OCI-LY3 (cell line): ENCODE measurements around the gene BTBD2.

Experiments used
- CTCF ChIP-seq: fragments of 200-600, 300-600 bp; sonication (generic); IDR thresholded peaks from 2 replicates; pipeline ENCODE4 v1.5.1; 2014; ENCODE audit warnings: antibody characterized with exemption, low read length, low read depth
- EZH2phosphoT487 ChIP-seq: fragments of 200-600 bp; shearing (Covaris generic); IDR thresholded peaks from 2 replicates; pipeline ENCODE4 v1.6.1; 2018; ENCODE audit warnings: antibody characterized with exemption, mixed run types, low read depth

DNA sequence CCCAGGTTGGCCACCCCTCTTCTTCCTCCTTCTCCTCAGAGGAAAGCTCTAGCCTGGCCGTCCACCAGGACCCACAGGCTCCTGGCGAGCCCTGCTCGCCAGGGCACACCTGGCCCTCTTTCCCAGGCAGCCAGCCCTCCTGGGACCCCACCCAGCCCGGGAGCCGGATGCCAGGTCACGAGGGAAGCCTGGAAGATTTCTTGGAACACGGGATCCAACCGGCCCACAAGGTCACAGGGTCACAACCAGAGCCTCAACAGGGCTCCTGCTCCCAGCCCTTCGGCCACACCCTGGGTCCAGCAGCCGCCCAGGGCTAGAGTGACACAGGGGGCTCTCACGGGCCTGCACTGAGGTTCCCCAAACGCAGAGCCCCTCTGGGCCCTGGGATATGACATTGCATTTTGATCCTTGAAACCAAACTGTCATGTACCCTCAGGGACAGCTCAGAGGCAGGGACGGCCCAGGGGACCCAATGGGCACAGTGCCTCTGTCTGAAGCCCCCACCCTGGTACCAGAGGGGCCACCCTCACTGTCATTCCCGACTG is 30.1 kb upstream of the BTBD2 start:
- TF ChIP-seq CTCF = no peak
- no peak for TF ChIP-seq EZH2phosphoT487
